ENCODE results near the gene CDK5RAP1. TPM values are rescaled to one million over a fixed set of nuclear protein-coding genes. Genes with fewer than 3 reads are reported as not detected.

CDK5RAP1 gene
- polyA plus RNA-seq, 1 donor (not counting 4 experiments of a cell fraction or from before 2014, with no cell fraction given) = 34.0 TPM

DNA sequence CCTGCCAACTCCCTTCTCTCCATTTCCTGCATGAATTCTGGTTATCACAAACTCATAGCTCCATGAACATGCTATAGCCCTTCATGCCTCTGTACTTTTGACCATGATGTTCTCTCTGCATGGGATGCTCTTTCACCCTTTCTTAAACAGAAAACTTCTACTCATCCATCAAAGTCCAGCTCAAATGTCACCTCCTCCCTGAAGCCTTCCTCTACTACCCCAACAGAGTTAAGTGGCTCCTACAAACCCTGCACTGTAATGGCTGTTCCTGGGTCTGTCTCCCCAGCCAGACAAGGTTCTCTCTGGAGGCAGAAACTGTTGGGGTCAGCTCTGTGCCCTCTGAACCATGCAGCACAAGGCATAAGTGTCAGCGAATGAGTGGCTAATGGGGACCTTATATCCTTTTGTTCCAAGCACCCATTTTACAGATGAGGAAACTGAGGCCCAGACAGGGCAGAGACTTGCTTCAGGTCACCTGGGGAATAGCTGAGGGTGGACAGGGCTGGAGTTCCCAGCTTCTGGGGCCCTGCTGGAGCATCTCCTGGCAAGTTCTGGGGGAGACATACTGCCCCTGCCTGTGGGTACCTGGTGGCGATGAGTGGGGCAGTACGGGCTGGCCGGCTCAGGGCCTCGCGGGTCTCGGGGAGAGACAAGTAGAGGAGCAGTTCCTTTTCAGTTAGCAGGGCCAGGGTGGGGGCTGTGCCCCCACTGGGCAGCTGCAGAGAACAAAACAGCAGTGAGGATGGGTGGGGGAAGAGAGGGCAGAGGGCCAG is 10.6 kb upstream of the CDK5RAP1 start:
- no peaks in the 10 kb centered on the region for H3K79me2 ChIP-seq (ENCODE audit: control insufficient read depth, insufficient read depth, low read length)
- H3K27me3 ChIP-seq (ENCODE audit: control insufficient read depth, extremely low read depth, insufficient read depth, low read length) = no peaks in the 10 kb centered on the region
- no peaks in the 10 kb centered on the region for H4K20me1 ChIP-seq (ENCODE audit: control insufficient read depth, extremely low read depth, insufficient read depth, low read length)
- no peak overlapping the region for H2AFZ ChIP-seq (ENCODE audit: control insufficient read depth, low read length)
- no peak overlapping the region for H3K4me2 ChIP-seq (ENCODE audit: control insufficient read depth, extremely low read depth, insufficient read depth, low read depth, low read length)
- no peaks in the 10 kb centered on the region for H3K9me3 ChIP-seq (ENCODE audit: control insufficient read depth, low read depth, low read length)
- TF ChIP-seq EZH2 (IDR thresholded peaks at IDR 0.05; ENCODE audit: low read length) = no peak
- no peak for TF ChIP-seq CTCF (optimal IDR thresholded peaks at IDR 0.05 in 1 of 3, IDR thresholded peaks at IDR 0.05 in 1 of 3, conservative IDR thresholded peaks at IDR 0.05 in 1 of 3; ENCODE audit: extremely low read depth in 1 of 3, insufficient read depth in 2 of 3, low read length in 3 of 3)
- no peak for DNase-seq (ENCODE audit: low read depth, low spot score)
- H3K27ac ChIP-seq (ENCODE audit: control insufficient read depth, insufficient read depth, low read length) = no peak overlapping the region
- no peaks in the 10 kb centered on the region for H3K9me1 ChIP-seq (ENCODE audit: control insufficient read depth, extremely low read depth, insufficient read depth, low read length)
- H3K9ac ChIP-seq (ENCODE audit: control insufficient read depth, extremely low read depth, insufficient read depth, low read length) = no peak overlapping the region
- H3K36me3 ChIP-seq (ENCODE audit: control insufficient read depth in 2 of 2, extremely low read depth in 1 of 2, insufficient read depth in 2 of 2, low read length in 2 of 2) = peaks cover 7 to 10% of the 10 kb centered on the region in 2 experiments
- no peak for FAIRE-seq
- dilution Hi-C loops (cut with MboI; ENCODE audit: extremely low pct_ligation_motif_present, low sequenced_read_pairs) = no loop called here
- no peak overlapping the region for H3K4me3 ChIP-seq (ENCODE audit: control insufficient read depth in 2 of 3, extremely low read depth in 1 of 3, insufficient read depth in 2 of 3, low read depth in 1 of 3, low read length in 3 of 3)
- no peaks in the 10 kb centered on the region for H3K4me1 ChIP-seq (ENCODE audit: control insufficient read depth, extremely low read depth, insufficient read depth, low read length)

DNA sequence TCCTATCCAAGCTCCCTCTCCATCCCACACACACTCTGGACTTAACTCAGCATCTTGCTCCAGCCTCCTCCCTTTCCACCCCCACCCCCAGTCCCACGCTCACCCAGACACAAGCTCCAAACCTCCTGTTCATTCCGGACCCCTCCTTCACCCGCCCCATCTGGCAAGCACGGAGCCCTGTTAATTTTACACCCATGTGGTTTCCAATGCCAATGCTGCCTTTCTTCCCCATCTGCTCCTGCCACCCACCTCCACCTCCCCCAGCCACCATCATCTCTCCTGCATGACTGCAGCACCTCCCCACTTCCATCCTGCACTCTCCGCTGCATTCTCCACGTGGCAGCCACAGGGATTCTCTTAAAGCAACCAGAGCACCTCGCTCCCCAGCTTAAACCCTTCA is 9.9 kb upstream of the CDK5RAP1 start:
- H2AFZ ChIP-seq (ENCODE audit: control insufficient read depth, low read length) = no peak overlapping the region
- no peak overlapping the region for H3K4me3 ChIP-seq (ENCODE audit: control insufficient read depth in 2 of 3, extremely low read depth in 1 of 3, insufficient read depth in 2 of 3, low read depth in 1 of 3, low read length in 3 of 3)
- peaks cover 7 to 10% of the 10 kb centered on the region in 2 experiments for H3K36me3 ChIP-seq (ENCODE audit: control insufficient read depth in 2 of 2, extremely low read depth in 1 of 2, insufficient read depth in 2 of 2, low read length in 2 of 2)
- H3K79me2 ChIP-seq (ENCODE audit: control insufficient read depth, insufficient read depth, low read length) = no peaks in the 10 kb centered on the region
- FAIRE-seq (no peak), DNase-seq (ENCODE audit: low read depth, low spot score) (no peak)
- H3K27ac ChIP-seq (ENCODE audit: control insufficient read depth, insufficient read depth, low read length) = no peak overlapping the region
- H3K9me3 ChIP-seq (ENCODE audit: control insufficient read depth, low read depth, low read length) = no peaks in the 10 kb centered on the region
- H3K9me1 ChIP-seq (ENCODE audit: control insufficient read depth, extremely low read depth, insufficient read depth, low read length) = no peaks in the 10 kb centered on the region
- H4K20me1 ChIP-seq (ENCODE audit: control insufficient read depth, extremely low read depth, insufficient read depth, low read length) = no peaks in the 10 kb centered on the region
- H3K27me3 ChIP-seq (ENCODE audit: control insufficient read depth, extremely low read depth, insufficient read depth, low read length) = no peaks in the 10 kb centered on the region
- H3K9ac ChIP-seq (ENCODE audit: control insufficient read depth, extremely low read depth, insufficient read depth, low read length) = no peak overlapping the region
- no peaks in the 10 kb centered on the region for H3K4me1 ChIP-seq (ENCODE audit: control insufficient read depth, extremely low read depth, insufficient read depth, low read length)
- dilution Hi-C loops (cut with MboI; ENCODE audit: extremely low pct_ligation_motif_present, low sequenced_read_pairs) = no loop called here
- H3K4me2 ChIP-seq (ENCODE audit: control insufficient read depth, extremely low read depth, insufficient read depth, low read depth, low read length) = no peak overlapping the region
- no peak for TF ChIP-seq EZH2 (IDR thresholded peaks at IDR 0.05; ENCODE audit: low read length)
- no peak for TF ChIP-seq CTCF (optimal IDR thresholded peaks at IDR 0.05 in 1 of 3, IDR thresholded peaks at IDR 0.05 in 1 of 3, conservative IDR thresholded peaks at IDR 0.05 in 1 of 3; ENCODE audit: extremely low read depth in 1 of 3, insufficient read depth in 2 of 3, low read length in 3 of 3)
